Adrenal gland (tissue), 5 donors: Measurements from ENCODE around the gene DKK1.

Source experiments
- CTCF ChIP-seq, 6 experiments: fragments of 450-650 bp in 4 of 6; fragments of 200-600 bp in 2 of 6; sonication (generic) in 1 of 6; IDR thresholded peaks; 1 replicate in 5 of 6; 2 replicates in 1 of 6; pipeline versions ENCODE4 v1.5.1 to v1.8.0; 2016 to 2021; ENCODE audit warnings: antibody characterized with exemption in 6 of 6, mild to moderate bottlenecking in 2 of 6, moderate library complexity in 1 of 6
- POLR2A ChIP-seq, 2 donors: fragments of 450-650 bp; IDR thresholded peaks; one replicate each; pipeline ENCODE4 v1.6.1; 2017; ENCODE audit warnings: antibody characterized with exemption in 2 of 2, mild to moderate bottlenecking in 2 of 2, moderate library complexity in 1 of 2
- donor health status: DM: no; HTN: no; CAD: no.

- TF ChIP-seq POLR2A (IDR thresholded peaks at IDR 0.05), result no peak
- no peak for TF ChIP-seq CTCF (IDR thresholded peaks at IDR 0.05)
Observed at GRCh38 chr10:52337225-52337624, 23.1 kb downstream of the DKK1 start.
